Measurements from ENCODE around the gene TMEM9B.

TMEM9B gene

DNA sequence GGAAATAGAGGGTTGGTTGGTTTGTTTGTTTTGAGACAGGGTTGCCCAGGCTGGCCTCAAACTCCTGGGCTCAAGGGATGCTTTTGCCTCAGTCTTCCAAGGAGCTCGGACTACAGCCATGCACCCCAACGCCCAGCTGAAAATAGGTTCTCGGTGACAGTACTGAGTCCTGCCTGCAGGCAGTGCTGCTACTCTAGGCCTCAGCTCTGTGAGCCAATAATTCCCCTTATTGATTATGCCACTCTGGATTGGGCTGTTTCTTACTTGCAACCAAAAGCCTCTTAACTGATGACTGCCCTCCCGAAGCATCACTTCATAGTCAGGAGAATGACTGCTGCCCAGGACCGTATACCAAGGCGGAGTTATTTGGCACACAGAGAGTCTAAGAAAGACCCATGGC is 30.3 kb downstream of the TMEM9B start:
- TF ChIP-seq CREB1 (IDR thresholded peaks at IDR 0.05; ENCODE audit: low read depth) (no peak), RAD21 (IDR thresholded peaks at IDR 0.05; ENCODE audit: low read depth) (0 out of 2 replicates have a peak, but pooled peaks have one; percentile 2)

DNA sequence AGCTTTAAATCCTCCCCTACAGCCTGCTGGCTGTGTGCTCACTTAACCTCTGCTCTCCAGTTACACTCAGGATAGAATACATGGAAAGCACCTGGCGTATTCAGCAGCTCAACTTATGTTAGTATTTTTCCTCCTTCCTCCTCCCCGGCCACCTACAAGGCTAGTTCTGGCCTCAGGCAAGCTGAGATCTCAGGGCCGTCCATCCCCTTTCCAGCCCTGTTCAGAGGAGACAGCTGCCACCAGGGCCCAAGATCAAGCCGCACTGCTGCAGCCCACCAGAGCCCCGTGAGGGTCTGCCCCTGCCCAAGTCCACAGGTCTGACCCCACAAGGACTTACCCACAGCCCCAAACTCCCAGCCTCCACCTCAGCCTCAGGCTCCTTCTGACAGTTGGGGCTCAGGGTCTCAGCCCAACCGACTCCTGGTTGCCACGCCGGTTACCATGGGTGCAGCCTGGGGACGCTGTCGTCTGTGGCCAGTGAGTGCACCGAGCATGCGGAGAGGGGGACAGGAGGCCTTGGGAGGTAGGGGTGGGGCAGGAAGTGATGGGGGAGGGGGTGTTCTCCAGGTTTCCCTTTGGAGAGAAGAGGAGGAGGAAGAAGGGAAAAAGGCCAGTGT is 31.6 kb downstream of the TMEM9B start, which contains the start of gene C11orf16:
C11orf16 (minus strand) TSS at position 384 of the 617 bp plus-strand sequence. CDS start 639 bp downstream, outside the sequence.
- no peak for TF ChIP-seq EP300 (IDR thresholded peaks at IDR 0.05; ENCODE audit: borderline replicate concordance)
- TF ChIP-seq, protein P1, sequence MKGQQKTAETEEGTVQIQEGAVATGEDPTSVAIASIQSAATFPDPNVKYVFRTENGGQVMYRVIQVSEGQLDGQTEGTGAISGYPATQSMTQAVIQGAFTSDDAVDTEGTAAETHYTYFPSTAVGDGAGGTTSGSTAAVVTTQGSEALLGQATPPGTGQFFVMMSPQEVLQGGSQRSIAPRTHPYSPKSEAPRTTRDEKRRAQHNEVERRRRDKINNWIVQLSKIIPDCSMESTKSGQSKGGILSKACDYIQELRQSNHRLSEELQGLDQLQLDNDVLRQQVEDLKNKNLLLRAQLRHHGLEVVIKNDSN (IDR thresholded peaks at IDR 0.05), result no peak

DNA sequence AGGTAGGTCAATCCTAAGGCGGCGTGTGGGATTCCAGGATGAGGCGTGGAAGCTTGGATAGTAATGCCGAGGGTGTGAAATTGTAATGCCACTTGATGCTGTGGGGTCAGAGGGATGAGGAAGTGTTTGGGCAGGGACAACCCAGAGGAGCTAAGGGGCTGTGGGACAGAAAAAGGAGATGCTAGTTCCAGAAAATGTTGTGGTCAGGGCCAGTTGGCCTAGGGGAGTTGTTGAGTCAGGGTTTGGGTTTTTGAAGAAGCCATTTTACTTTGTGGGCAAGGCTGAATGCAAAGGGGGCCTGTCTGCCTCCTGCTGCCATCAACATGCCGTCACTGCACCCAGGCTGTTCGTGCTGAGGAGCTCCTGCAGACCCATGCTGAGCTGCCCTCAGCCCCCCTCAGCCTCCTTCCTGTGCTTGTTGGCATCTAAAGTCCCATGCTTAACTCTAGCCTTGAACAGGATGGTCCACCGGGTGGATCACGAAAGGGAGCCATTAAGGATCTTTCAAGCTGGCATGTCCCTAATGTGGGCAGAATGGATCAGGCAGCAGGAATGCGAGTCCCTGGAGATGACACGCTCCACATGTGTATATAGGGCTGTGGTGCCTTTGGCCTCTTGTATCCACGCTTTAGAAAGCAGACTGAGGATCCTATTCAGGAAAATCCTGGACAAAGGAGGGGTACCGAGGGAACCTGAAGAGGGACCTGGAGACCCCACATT is 33.6 kb downstream of the TMEM9B start:
- TF ChIP-seq EGR1 (IDR thresholded peaks at IDR 0.05), result no peak
- no peak for TF ChIP-seq EP300 (IDR thresholded peaks at IDR 0.05; ENCODE audit: borderline replicate concordance)
- no peak for TF ChIP-seq YY1 (IDR thresholded peaks at IDR 0.05; ENCODE audit: low read depth)
- TF ChIP-seq TCF12 (IDR thresholded peaks at IDR 0.05; ENCODE audit: low read depth), result no peak
- TF ChIP-seq CREB1 (IDR thresholded peaks at IDR 0.05; ENCODE audit: low read depth), result no peak
- no peak for TF ChIP-seq TAF1 (IDR thresholded peaks at IDR 0.05; ENCODE audit: low read depth)
- no peak for TF ChIP-seq FOXM1 (IDR thresholded peaks at IDR 0.05; ENCODE audit: borderline replicate concordance, low read depth)
- no peak for TF ChIP-seq TEAD4 (IDR thresholded peaks at IDR 0.05)
- TF ChIP-seq, protein P1 (IDR thresholded peaks at IDR 0.05), result no peak
- no peak for TF ChIP-seq CEBPB (IDR thresholded peaks at IDR 0.05)
- TF ChIP-seq, protein P2, sequence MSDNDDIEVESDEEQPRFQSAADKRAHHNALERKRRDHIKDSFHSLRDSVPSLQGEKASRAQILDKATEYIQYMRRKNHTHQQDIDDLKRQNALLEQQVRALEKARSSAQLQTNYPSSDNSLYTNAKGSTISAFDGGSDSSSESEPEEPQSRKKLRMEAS (IDR thresholded peaks at IDR 0.05), result no peak
- TF ChIP-seq NFIC (IDR thresholded peaks at IDR 0.05), result no peak
- TF ChIP-seq ZBTB7A (IDR thresholded peaks at IDR 0.05; ENCODE audit: low read depth), result no peak
- TF ChIP-seq, protein P3, sequence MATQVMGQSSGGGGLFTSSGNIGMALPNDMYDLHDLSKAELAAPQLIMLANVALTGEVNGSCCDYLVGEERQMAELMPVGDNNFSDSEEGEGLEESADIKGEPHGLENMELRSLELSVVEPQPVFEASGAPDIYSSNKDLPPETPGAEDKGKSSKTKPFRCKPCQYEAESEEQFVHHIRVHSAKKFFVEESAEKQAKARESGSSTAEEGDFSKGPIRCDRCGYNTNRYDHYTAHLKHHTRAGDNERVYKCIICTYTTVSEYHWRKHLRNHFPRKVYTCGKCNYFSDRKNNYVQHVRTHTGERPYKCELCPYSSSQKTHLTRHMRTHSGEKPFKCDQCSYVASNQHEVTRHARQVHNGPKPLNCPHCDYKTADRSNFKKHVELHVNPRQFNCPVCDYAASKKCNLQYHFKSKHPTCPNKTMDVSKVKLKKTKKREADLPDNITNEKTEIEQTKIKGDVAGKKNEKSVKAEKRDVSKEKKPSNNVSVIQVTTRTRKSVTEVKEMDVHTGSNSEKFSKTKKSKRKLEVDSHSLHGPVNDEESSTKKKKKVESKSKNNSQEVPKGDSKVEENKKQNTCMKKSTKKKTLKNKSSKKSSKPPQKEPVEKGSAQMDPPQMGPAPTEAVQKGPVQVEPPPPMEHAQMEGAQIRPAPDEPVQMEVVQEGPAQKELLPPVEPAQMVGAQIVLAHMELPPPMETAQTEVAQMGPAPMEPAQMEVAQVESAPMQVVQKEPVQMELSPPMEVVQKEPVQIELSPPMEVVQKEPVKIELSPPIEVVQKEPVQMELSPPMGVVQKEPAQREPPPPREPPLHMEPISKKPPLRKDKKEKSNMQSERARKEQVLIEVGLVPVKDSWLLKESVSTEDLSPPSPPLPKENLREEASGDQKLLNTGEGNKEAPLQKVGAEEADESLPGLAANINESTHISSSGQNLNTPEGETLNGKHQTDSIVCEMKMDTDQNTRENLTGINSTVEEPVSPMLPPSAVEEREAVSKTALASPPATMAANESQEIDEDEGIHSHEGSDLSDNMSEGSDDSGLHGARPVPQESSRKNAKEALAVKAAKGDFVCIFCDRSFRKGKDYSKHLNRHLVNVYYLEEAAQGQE (IDR thresholded peaks at IDR 0.05; ENCODE audit: low read depth), result no peak
- TF ChIP-seq RAD21 (IDR thresholded peaks at IDR 0.05; ENCODE audit: low read depth), result no peak

DNA sequence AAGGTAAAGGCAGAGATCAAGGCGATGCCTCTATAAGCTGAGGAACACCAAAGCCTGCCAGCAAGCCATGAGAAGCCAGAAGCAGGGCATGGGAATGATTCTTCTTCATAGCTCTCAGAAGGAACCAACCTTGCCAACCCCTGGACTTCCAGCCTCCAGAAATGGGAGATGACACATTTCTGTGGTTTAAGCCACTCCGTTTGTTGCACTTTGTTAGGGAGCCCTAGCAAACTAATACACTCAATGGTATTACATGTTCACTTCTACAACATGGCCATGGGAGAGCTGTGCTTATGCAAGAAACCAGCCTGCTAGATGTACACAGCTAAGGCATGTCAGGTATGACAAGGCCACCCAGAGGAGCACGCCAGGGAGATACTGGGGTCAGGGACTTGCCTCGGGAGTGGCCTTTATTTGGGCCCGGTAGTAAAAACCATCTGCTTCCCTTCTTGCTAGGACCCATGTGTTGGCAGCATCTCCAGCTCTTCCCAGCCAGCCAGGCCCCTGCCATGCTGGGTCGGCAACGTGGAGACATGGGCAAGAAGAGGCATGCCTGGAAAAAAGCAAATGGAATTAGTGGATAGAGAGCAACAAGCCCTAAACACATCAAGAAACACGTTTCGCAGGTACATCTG is 35.1 kb downstream of the TMEM9B start:
- TF ChIP-seq ZBTB7A (IDR thresholded peaks at IDR 0.05; ENCODE audit: low read depth) (no peak), TCF12 (IDR thresholded peaks at IDR 0.05; ENCODE audit: low read depth) (no peak), TAF1 (IDR thresholded peaks at IDR 0.05; ENCODE audit: low read depth) (no peak), TEAD4 (IDR thresholded peaks at IDR 0.05) (no peak), CREB1 (IDR thresholded peaks at IDR 0.05; ENCODE audit: low read depth) (no peak), CEBPB (IDR thresholded peaks at IDR 0.05) (no peak), EGR1 (IDR thresholded peaks at IDR 0.05) (no peak), EP300 (IDR thresholded peaks at IDR 0.05; ENCODE audit: borderline replicate concordance) (no peak), YY1 (IDR thresholded peaks at IDR 0.05; ENCODE audit: low read depth) (no peak), RAD21 (IDR thresholded peaks at IDR 0.05; ENCODE audit: low read depth) (no peak), FOXM1 (IDR thresholded peaks at IDR 0.05; ENCODE audit: borderline replicate concordance, low read depth) (no peak)
- TF ChIP-seq, protein P1 (IDR thresholded peaks at IDR 0.05), result no peak
- TF ChIP-seq, protein P2 (IDR thresholded peaks at IDR 0.05), result no peak

DNA sequence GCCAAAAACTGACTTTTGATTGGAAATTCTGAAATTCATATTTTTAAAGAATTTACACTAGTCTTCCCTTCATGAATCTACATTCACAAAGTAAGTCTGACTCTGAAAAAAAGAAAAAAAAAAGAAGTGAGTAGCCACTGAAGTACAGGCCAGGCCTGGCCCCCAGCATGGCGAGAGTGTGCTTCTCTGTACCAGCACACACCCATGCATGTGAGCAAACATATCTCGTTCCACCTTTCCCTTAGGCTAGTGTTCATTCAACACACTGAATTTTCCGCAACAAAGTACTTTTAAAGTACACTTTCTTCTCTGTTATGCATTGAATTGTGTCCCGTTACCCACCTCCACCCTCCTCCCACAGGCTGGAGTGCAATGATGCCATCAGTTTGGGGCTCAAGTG is 36.0 kb downstream of the TMEM9B start:
- TF ChIP-seq EP300 (IDR thresholded peaks at IDR 0.05; ENCODE audit: borderline replicate concordance) (no peak), TCF12 (IDR thresholded peaks at IDR 0.05; ENCODE audit: low read depth) (no peak), TAF1 (IDR thresholded peaks at IDR 0.05; ENCODE audit: low read depth) (no peak), TEAD4 (IDR thresholded peaks at IDR 0.05) (no peak), RAD21 (IDR thresholded peaks at IDR 0.05; ENCODE audit: low read depth) (no peak), EGR1 (IDR thresholded peaks at IDR 0.05) (no peak), YY1 (IDR thresholded peaks at IDR 0.05; ENCODE audit: low read depth) (no peak), NFIC (IDR thresholded peaks at IDR 0.05) (no peak)
- TF ChIP-seq, protein P1 (IDR thresholded peaks at IDR 0.05), result no peak
- TF ChIP-seq, protein P2 (IDR thresholded peaks at IDR 0.05), result no peak

DNA sequence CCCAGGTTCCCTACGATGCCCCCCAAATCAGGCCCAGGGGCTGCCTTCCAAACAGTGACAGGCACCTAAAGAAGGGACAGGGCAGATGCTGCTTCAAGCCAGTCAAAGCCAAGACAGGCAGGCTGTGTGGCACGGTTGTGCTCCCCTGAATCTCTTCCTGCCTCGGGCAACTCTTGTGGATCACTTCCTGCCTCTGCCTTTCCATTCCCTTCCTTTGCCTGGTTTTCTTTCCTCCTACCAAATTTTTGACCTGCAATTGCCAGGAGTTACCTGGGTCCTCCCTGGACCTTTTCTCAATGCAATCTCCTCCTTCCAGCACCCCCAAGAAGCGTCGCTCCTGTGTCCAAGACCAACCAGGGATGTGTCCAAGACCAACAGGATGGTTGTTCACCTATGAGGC is 37.0 kb downstream of the TMEM9B start:
- no peak for TF ChIP-seq RAD21 (IDR thresholded peaks at IDR 0.05; ENCODE audit: low read depth)
- TF ChIP-seq FOXM1 (IDR thresholded peaks at IDR 0.05; ENCODE audit: borderline replicate concordance, low read depth), result no peak
- TF ChIP-seq, protein P1 (IDR thresholded peaks at IDR 0.05), result no peak
- TF ChIP-seq, protein P2 (IDR thresholded peaks at IDR 0.05), result no peak
- TF ChIP-seq EP300 (IDR thresholded peaks at IDR 0.05; ENCODE audit: borderline replicate concordance), result no peak
- TF ChIP-seq, protein P3 (IDR thresholded peaks at IDR 0.05; ENCODE audit: low read depth), result no peak
- no peak for TF ChIP-seq YY1 (IDR thresholded peaks at IDR 0.05; ENCODE audit: low read depth)
- no peak for TF ChIP-seq ZBTB7A (IDR thresholded peaks at IDR 0.05; ENCODE audit: low read depth)
- TF ChIP-seq EGR1 (IDR thresholded peaks at IDR 0.05), result no peak
- TF ChIP-seq CREB1 (IDR thresholded peaks at IDR 0.05; ENCODE audit: low read depth), result no peak
- no peak for TF ChIP-seq TEAD4 (IDR thresholded peaks at IDR 0.05)
- no peak for TF ChIP-seq NFIC (IDR thresholded peaks at IDR 0.05)
- no peak for TF ChIP-seq CEBPB (IDR thresholded peaks at IDR 0.05)
- TF ChIP-seq TCF12 (IDR thresholded peaks at IDR 0.05; ENCODE audit: low read depth), result no peak
- no peak for TF ChIP-seq TAF1 (IDR thresholded peaks at IDR 0.05; ENCODE audit: low read depth)

Data from Ishikawa (cell line).